MM.1S (cell line): Measurements from ENCODE around the gene SASS6.

Experiments used
- CTCF ChIP-seq: fragments of 300-600 bp; sonication (generic); IDR thresholded peaks from 2 replicates; pipeline ENCODE4 v1.5.1; 2016; ENCODE audit warnings: antibody characterized with exemption, low read length, mixed read lengths
- EZH2phosphoT487 ChIP-seq: fragments of 300-600 bp; sonication (generic); IDR thresholded peaks from 2 replicates; pipeline ENCODE4 v1.6.1; 2018; ENCODE audit warnings: antibody characterized with exemption, low read length

- TF ChIP-seq CTCF (no peak), EZH2phosphoT487 (no peak)
Measured at GRCh38 chr1:100036718-100037655, 95.7 kb downstream of the SASS6 start.
